Amniotic stem cell (primary cell): Measurements from ENCODE around the gene TXNIP.

Source experiments
- DNase-seq: peaks from one replicate; lab custom pipeline; 2025; lab: John Stamatoyannopoulos, UW

Gene TXNIP

DNA sequence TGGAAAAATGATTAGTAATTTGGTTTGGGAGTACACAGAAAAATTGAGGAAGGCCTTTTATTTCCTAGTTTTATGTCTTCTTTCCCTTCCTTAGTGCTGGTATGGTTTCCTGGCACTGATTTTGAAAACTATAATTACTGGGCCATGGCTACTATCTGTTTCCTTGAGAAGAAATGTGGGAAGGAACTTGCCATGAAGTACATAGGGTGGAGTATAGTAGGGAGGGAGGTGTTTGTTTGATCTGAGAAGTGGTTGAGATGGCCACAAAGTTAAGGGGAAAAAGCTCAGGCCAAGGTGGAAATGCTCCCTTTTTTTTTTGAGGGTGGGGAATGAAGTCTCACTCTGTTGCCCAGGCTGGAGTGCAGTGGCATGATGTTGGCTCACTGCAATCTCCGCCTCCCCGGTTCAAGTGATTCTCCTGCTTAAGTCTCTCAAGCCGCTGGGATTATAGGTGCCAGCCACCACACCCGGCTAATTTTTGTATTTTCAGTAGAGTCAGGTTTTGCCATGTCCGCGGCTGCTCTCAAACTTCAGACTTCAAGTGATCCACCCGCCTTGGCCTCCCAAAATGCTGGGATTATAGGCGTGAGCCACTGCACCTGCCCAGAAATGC is 13.9 kb upstream of the TXNIP start:
- no peak for DNase-seq

DNA sequence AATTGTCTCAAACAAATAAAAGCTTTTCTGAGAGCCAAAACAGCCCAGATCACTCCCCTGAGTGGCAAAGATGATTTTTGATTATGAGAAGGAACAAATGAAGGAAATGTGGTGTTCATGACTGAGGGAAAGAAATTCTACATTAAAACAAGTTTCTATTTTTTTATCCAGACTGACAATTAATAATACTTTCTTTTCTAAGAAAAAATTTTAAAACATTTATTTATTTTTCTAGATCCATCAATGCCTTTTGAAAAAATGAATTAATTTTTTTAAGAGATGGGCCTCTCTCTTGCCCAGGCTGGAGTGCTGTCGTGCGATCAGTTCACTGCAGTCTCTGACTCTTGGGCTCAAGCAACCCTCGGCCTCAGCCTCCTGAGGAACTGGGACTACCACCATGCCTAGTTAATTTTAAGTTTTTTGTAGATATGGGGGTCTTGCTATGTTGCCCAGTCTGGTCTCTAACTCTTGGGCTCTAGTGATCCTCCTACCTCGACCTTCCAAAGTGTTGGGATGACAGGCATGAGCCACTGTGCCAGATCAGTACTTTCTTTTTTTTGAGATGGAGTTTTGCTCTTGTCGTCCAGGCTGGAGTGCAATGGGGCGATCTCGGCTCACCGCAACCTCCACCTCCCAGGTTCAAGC is 11.2 kb upstream of the TXNIP start:
- no peak for DNase-seq

DNA sequence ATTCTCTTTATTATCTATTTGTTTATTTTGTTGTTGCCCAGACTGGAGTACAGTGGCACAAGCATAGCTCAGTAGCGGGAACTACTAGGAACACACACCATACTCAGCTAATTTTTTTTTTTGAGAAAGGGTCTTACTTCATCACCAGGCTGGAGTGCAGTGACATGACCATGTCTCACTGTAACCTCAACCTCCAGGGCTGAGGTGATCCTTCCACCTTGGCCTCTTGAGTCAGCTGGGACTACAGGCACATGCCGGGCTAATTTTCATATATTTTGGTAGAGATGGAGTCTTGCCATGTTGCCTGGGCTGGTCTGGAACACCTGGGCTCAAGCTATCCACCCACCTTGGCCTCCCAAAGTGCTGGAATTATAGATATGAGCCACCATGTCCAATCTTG is 5.3 kb upstream of the TXNIP start:
- no peak for DNase-seq

DNA sequence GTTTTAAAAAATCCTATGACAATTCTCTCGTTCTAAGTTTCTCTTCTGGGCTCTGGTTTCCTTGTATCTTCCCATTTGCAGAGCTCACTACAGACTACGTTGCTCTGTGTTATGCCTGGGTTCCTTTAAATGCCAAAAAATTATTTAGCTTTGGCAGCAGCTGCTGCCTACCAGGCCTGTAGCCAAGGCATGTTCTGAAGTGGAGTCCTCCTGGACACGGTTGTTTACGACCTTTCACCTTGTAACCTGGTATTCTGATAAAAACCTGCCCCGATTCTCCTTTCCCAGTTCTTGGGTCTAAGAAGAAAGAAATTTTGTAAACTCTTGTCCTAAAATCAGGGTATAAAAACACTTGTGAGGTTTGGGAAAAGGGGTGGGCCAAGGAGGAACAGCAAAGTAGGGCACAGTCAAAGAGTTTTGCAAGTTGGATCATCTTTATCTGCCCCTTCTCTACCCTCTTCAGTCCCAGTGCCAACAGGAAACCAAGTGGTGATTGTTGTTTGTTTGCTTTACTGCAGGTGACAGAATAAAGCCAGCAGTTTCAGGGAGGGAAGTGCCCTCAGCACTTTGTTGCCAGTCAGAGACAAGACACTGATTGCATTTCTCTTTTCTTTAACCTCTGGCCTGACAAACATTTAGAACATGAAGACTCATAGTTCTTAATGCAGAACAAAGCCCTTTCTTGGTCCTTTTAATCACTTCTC is 3.1 kb upstream of the TXNIP start:
- no peak for DNase-seq

DNA sequence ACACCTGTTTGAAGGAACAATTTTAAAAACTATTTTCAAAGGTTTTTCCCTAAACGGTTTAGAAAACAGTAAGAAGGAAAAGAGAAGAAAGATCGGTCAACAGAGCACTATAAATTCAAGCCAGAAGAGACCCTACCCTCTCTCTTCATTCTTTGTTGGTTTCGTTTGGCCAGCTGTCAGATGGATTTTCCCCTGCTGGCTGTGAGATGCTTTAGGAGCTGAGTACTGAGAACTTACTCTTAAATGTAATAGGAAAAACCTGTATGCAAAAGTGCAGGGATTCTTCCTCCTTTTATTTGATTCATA is 1.3 kb upstream of the TXNIP start:
- no peak for DNase-seq

DNA sequence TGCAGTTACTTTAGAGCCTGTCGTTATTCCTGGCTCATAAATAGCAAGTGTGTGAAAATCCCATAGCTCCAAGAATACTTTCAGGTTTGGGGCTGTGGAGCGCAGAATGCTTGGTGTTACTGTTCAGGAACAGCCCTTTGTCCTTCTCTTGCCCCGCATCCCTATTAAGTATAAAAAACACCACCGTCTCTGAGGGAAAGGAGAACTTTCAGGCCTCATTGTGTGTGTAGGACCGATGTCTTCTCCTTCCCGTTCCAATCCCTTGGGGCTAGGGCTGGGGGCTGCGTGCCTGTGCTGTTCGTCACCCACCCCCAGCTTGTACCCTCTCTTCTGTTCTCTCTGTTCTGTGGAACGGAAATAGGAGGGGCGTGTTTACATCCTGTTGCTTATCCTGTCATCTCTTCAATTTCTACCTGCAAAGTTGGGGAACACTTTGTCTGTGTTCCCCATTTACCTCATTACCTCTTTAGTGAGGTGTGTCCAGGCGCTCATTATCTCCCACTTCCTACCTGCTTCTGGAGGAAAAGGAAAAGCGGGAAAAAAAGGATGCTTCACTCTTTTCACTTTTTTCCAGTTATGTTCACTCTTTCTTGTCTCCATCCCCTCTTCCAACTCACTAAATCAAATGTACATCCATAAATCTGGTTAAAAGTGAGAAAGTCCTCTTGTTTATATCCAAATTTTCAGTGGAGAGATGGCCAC is 788 bp upstream of the TXNIP start:
- no peak for DNase-seq

DNA sequence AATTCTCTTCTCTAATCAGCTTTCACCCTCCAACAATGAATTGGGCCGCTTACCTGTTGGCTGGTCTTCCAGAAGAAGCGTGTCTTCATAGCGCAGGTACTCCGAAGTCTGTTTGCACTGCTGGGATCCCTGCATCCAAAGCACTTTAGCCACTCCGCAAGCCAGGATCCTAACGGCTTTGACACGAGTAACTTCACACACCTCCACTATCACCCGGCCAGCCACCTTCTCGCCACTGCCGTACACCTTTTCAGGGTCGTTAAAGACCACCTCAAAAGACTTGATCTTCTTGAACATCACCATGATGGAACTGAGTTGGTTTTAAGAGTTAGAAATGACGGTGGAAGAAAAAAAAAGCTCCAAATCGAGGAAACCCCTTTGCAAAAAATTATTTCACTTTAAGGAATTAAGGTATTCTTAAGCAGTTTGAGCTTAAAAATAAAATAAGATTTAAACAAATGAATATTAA is 381 bp downstream of the TXNIP start:
- no peak for DNase-seq

DNA sequence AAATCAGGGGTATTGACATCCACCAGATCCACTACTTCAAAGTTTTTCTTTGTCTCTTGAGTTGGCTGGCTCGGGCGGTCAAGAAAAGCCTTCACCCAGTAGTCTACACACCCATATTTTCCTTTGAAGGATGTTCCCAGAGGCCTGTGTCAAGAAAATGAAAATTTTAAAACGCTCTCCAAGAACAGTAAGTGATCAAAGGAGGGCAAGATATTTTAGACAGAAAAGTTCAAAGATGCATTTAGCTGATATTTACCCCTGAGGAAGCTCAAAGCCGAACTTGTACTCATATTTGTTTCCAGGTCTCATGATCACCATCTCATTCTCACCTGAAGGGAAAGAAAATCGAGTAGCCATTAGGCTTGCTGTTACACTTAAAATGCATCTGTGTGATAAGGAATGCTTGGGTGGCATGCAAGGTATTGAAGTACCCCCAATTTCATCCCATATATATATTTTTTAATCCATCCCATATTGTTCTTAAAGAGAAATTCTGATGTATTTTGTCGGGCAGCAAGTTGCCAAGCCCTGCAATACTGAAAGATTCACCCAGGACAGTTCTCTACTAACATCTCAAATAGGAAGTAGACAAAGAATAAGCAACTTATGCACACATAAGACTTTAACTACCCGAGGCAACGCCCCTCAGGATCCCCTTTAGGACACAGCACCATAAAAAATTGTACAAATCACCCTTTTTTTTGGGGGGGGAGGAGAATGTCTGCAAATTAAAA is 1.1 kb downstream of the TXNIP start:
- DNase-seq, result no peak

DNA sequence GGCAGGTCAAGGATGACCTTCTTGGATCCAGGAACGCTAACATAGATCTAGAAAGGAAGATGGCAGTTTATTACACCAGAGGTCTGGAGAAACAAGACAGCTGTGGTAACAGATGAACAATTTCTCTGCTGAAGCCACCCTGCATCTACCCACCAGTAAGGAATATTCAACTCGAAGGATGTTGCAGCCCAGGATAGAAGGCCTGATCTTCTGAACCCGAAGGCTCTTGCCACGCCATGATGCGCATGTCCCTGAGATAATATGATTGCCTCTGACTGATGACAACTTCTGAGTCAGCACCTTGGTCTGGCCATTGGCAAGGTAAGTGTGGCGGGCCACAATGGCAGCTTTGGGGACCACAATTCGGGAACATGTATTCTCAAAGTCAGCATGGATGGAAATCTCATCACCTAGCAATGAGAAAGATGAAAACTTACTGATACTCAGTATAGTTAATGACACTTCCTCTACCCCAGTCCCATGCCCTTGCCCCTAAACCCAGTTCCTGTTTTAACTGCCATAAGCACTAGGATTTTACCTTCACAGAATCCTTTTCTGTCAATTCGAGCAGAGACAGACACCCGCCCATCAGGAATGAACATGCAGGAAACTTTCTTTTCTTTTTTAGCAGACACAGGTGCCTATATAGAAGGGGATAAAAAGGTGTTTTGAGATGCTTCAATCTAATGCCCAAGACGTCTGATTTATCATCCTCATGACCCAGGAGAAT is 1.8 kb downstream of the TXNIP start:
- DNase-seq, result no peak

DNA sequence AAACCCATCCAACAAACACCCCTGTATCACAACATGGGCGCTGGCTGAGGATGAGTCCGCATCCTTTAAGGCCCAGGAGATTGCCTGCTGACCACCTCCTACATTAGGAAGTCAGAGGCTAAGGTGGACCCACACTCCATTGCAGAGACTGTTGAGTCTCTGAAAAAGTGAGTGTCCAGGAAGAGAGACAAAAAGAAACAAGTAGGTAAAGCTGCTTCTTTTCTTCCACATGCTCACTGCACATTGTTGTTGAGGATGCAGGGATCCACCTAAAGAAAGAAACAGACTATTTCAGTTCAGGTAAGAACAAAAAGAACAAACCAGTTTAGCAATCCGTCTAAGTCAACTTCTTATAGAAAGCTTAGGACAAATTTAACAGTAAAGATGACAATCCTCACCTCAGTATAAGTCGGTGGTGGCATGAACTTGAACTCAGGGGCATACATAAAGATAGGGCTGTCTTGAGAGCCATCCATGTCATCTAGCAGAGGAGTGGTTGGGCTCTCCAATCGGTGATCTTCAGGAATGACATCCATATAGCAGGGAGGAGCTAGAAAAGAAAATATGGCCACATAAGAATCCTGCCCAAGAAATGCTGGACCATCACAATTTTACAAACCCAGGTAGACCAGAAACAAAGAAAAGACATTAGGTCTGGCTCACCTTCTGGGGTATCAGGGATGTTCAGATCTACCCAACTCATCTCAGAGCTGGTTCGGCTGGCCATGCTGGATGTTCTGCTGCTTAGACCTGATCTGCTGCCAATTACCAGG is 2.6 kb downstream of the TXNIP start:
- no peak for DNase-seq

DNA sequence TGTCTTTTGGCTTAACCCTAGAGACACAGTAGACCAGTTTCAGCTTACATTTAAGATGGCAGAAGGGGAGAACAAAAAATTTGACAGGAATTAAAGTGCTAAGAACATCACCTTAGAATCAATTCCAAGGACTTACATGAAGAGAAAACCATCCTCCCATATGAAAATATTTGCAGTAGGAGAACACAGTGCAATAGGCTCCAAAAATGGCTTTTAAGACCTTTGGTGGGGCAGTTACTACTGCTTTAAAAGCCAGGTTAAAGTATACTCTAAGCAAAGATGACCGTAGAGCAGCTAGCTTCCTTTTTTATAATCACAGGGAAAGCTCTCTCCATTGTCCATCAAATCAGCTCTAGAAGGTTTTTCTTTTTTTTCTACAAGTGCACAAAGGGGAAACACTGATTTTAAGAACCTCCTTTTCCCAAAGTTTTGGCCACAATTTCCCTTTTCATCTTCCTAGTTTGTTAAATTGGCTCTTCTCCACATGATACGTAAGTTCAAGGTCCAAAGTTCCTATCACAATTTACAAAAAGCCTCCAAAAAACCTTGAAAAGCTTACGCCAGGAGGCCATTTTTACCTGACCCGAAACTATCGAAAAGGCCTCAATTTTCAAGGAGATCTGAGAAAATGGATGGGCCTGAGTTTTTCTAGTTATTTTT is 3.3 kb downstream of the TXNIP start:
- no peak for DNase-seq

DNA sequence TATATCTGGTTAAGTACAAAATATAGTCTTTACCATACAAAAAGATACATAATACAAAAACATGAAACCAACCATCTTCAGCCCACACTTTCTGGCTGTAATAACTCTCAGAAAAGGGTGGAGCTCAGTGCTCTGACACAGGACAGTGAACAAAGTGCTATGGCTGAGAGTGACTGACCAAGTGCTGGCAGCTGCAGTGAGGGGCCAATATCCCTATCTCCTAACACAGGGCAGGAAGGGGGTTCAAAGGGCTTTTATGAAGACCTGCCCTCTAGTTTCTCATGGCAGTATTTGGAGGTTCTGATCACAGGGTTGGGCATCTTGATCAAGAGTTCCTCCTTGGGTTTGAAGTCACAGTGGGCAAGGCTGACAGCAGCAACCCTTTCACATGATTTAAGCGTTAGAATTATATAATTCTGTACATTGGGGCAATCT is 3.9 kb downstream of the TXNIP start:
- no peak for DNase-seq

DNA sequence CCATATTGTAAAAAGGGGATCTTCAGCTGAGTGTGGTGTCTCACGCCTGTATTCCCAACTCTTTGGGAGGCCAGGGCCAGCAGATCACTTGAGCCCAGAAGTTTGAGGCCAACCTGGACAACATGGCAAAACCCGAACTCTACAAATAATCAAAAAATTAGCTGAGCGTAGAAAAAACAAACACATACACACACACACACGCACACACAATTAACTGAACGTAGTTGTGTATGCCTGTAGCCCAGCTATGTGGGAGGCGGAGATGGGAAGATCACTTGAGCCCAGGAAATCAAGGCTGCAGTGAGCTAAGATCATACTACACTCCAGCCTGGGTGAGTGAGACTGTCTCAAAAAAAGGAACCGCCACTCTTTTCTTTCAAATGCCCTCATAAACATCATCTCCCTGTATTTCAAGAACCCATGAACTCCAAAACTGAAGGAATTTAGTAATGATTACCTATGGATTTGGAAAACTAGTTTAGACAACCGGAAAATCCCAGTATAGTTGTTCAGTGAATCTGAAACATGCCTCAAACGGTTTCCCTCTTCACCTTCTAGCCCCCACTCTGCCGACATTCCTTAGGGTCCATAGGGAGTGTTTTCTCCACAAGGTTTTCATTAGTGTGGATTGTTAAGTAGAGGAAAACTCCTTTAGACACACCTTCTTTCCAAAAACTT is 4.5 kb downstream of the TXNIP start:
- DNase-seq, result no peak

DNA sequence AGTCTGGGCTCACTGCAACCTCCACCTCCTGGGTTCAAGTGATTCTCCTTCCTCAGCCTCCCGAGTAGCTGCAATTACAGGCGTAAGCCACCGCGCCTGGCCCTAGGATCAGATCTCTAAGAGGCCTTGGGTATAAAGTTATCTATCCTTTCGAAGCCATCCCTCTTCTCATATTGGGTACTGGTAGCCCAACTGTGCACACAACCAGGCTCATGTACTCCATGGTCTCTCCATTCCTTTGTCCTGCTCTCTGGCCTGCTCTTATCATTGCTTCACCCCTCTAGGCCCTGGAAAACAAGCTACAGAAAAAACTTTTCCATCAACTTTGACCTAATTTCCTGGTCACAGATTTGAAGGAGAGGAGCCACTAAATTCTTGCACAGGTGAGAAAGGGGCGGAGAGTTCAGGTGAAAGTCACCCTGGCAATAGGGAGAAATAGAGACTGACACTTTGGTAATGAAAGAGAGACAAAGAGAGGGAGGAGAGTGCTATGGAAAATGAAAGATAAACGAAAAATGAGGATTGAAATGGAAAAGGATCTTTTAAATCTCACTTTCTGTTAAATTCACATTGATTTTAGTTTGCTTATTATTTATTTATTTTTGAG is 6.0 kb downstream of the TXNIP start:
- DNase-seq, result no peak

DNA sequence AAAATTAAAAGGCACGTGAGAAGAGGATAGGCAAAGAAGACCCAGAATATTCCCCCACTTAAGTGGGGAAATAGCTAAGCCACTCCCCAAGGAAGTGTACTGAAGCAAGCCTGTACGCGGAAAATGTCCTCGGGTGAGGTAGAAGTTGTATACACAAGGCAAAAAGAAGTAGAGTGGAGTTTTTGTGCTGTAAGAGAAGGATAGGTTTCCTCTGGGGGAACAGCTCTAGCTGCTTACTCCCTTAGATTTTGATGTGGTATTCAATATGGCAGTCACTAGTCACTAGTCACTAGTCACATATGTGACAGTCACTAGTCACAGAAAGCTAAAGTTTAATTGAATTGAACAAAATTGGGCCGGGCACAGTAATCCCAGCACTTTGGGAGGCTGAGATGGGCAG is 7.6 kb downstream of the TXNIP start:
- DNase-seq, result no peak

DNA sequence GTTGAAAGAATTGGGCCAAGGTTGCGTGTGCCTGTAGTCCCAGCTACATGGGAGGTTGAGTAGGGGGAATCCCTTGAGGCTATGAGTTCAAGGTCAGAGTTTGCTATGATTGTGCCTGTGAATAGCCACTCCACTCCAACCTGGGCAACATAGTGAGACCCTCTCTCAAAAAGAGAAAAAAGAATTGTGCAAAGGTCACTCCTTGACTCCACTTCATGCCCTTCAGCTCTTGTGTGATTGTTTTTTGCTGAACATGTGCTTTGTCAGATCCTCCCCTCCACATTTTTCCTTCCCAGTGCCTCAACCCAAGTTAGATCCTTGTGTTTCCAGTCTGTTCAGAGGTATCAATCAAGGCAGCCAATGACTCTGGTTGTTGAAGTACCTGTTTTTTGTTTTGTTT is 8.5 kb downstream of the TXNIP start:
- no peak for DNase-seq

DNA sequence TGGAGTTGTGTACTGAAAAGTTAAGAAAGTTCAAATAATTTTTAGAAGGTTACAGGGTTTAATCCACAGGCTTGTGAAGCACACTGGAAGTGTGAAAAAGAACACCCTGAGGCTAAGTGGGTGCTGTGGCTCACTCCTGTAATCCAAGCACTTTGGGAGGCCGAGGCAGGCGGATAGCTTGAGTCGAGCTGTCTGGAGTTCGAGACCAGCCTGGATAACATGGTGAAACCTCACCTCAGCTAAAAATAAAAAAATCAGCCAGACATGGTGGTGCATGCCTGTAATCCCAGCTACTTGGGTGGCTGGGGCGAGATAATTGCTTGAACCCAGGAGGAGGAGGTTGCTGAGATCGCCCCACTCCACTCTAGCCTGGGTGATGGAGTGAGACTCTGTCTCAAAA is 9.8 kb downstream of the TXNIP start:
- DNase-seq, result no peak

DNA sequence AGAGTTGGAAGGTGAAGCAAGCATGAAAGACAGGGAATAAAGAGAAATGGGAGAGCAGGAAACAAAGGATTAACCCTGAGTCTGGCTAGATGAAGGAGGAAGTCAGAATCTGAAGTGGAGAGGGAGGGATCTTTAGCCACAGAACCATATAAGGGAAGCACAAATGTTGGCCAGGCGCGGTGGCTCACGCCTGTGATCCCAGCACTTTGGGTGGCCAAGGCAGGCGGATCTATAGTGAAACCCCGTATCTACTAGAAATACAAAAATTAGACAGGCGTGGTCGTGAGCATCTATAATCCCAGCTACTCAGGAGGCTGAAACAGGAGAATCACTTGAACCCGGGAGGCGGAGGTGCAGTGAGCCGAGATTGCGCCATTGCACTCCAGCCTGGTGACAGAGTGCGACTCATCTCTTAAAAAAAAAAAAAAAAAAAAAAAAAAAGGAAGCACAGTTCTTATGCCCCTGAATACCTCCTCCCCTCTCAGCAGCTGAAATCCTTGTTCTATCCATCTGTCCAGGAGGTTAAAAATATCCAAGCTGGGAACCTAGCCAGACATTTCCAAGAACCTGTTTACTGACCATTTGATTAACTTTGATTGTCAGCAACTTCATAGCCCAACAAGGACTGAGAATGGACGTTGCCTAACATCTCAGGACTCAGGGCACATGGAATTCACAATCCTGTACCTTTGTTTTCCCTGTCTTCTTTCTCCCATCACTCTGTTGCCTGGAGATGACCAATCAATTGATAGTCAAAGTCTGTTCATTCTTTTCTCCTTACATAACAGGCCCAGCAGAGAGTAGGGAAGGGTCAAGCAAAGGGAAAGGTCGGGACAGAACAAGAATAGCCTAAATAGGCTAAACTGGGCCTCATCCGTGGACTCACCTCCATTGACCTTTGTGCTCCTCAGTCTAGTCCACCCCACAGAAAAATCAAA is 10.6 kb downstream of the TXNIP start:
- no peak for DNase-seq
